ENCODE results near the gene ADORA1.

GRCh38 chr1:203093754-203094410, 33.6 kb upstream of the ADORA1 start:
- no peak for TF ChIP-seq CTCF (IDR thresholded peaks at IDR 0.05; ENCODE audit: low read depth, low read length, missing input control)
- no peak for TF ChIP-seq ATF3 (IDR thresholded peaks at IDR 0.05)
- no peak for TF ChIP-seq YY1 (IDR thresholded peaks at IDR 0.05)
- TF ChIP-seq EGR1 (IDR thresholded peaks at IDR 0.05; ENCODE audit: low read depth in 2 of 2), result no peak
- TF ChIP-seq RAD21 (IDR thresholded peaks at IDR 0.05), result no peak
- TF ChIP-seq HNF4A (conservative IDR thresholded peaks at IDR 0.05), result no peak
- TF ChIP-seq TAF1 (conservative IDR thresholded peaks at IDR 0.05), result no peak
- TF ChIP-seq FOXA1 (IDR thresholded peaks at IDR 0.05), result no peak
- no peak for TF ChIP-seq REST (IDR thresholded peaks at IDR 0.05)
